HepG2 (cell line): ENCODE measurements around the gene ABL2. TPM values are rescaled to one million over a fixed set of nuclear protein-coding genes. Genes with fewer than 3 reads are reported as not detected.

ENCODE experiments used
- AKAP8 ChIP-seq: sonication (generic); formaldehyde crosslinking; IDR thresholded peaks from 2 replicates; pipeline ENCODE4 v1.5.1; 2020; ENCODE audit warnings: mild to moderate bottlenecking, missing genetic modification reagents
- FOXJ3 ChIP-seq: sonication (generic); formaldehyde crosslinking; IDR thresholded peaks from 2 replicates; pipeline ENCODE4 v1.4.0; 2020; ENCODE audit warnings: missing genetic modification reagents, mild to moderate bottlenecking, borderline replicate concordance
- FOXP4 ChIP-seq: sonication (generic); formaldehyde crosslinking; IDR thresholded peaks from 2 replicates; pipeline ENCODE4 v1.4.0; 2020; ENCODE audit warnings: missing genetic modification reagents
- HNF4G ChIP-seq, 2 experiments: sonication (generic) in 1 of 2; formaldehyde crosslinking in 1 of 2; IDR thresholded peaks; 2 replicates each; pipeline versions ENCODE4 v1.4.0 to v1.6.1; 2011 to 2020; ENCODE audit warnings: borderline replicate concordance in 2 of 2, low read depth in 2 of 2, mild to moderate bottlenecking in 2 of 2, low read length in 1 of 2, missing genetic modification reagents in 1 of 2, moderate library complexity in 1 of 2
- JUNB ChIP-seq: sonication (generic); formaldehyde crosslinking; IDR thresholded peaks from 2 replicates; pipeline ENCODE4 v1.8.0; 2022; ENCODE audit warnings: missing genetic modification reagents, mild to moderate bottlenecking, borderline replicate concordance
- MTA3 ChIP-seq: sonication (generic); formaldehyde crosslinking; IDR thresholded peaks from 2 replicates; pipeline ENCODE4 v1.4.0; 2020; ENCODE audit warnings: missing genetic modification reagents
- NFE2L2 ChIP-seq: fragments of 150-350 bp; IDR thresholded peaks from 2 replicates; pipeline ENCODE4 v1.6.1; 2014; ENCODE audit warnings: low read length
- POLR2AphosphoS5 ChIP-seq: IDR thresholded peaks from 2 replicates; pipeline ENCODE4 v1.6.1; 2012; ENCODE audit warnings: low read depth, low read length
- RBAK ChIP-seq: sonication (generic); formaldehyde crosslinking; IDR thresholded peaks from 2 replicates; pipeline ENCODE4 v1.5.1; 2020; ENCODE audit warnings: mild to moderate bottlenecking, missing genetic modification reagents
- RNF219 ChIP-seq: sonication (generic); formaldehyde crosslinking; IDR thresholded peaks from 2 replicates; pipeline ENCODE4 v1.5.0; 2020; ENCODE audit warnings: mild to moderate bottlenecking, missing genetic modification reagents
- SAP130 ChIP-seq: IDR thresholded peaks from 2 replicates; pipeline ENCODE4 v1.6.1; 2016; ENCODE audit warnings: low read depth
- SNAPC2 ChIP-seq: sonication (generic); formaldehyde crosslinking; IDR thresholded peaks from 2 replicates; pipeline ENCODE4 v1.8.1; 2022; ENCODE audit warnings: mild to moderate bottlenecking, missing genetic modification reagents
- SNAPC4 ChIP-seq: sonication (generic); formaldehyde crosslinking; IDR thresholded peaks from 2 replicates; pipeline ENCODE4 v1.4.0; 2020; ENCODE audit warnings: mild to moderate bottlenecking, missing genetic modification reagents
- THAP7 ChIP-seq: sonication (generic); formaldehyde crosslinking; IDR thresholded peaks from 2 replicates; pipeline ENCODE4 v1.8.1; 2023; ENCODE audit warnings: mild to moderate bottlenecking, missing genetic modification reagents
- ZBTB7A ChIP-seq: sonication (generic); formaldehyde crosslinking; IDR thresholded peaks from 2 replicates; pipeline ENCODE4 v1.8.0; 2022; ENCODE audit warnings: mild to moderate bottlenecking, missing genetic modification reagents
- ZFY ChIP-seq: sonication (generic); formaldehyde crosslinking; IDR thresholded peaks from 2 replicates; pipeline ENCODE4 v1.4.0; 2020; ENCODE audit warnings: missing genetic modification reagents
- ZNF20 ChIP-seq: sonication (generic); formaldehyde crosslinking; IDR thresholded peaks from 2 replicates; pipeline ENCODE4 v1.4.0; 2020; ENCODE audit warnings: mild to moderate bottlenecking, moderate library complexity, missing genetic modification reagents
- ZNF253 ChIP-seq: sonication (generic); formaldehyde crosslinking; IDR thresholded peaks from 2 replicates; pipeline ENCODE4 v1.8.0; 2022; ENCODE audit warnings: mild to moderate bottlenecking, missing genetic modification reagents, borderline replicate concordance
- ZNF746 ChIP-seq: sonication (generic); formaldehyde crosslinking; IDR thresholded peaks from 2 replicates; pipeline ENCODE4 v1.8.0; 2022; ENCODE audit warnings: mild to moderate bottlenecking, missing genetic modification reagents
- polyA plus RNA-seq, 8 experiments: library from polyadenylated mRNA; depleted of rRNA in 3 of 8; stranded (reverse) in 7 of 8; unstranded in 1 of 8; fragments of >200 nt; fragmentation: Illumina TruSeq in 4 of 8; extraction: Trizol in 4 of 8; gene quantifications; 2 replicates each; pipeline versions ENCODE4 v1.2.1 to v1.2.3, GENCODE V29; 2011 to 2016; ENCODE audit warnings: low read depth in 4 of 8, missing spikeins in 1 of 8, mixed read lengths in 1 of 8; ENCODE audit not compliant: insufficient read depth in 1 of 8
- total RNA-seq, 5 experiments: library from RNA; depleted of rRNA; stranded (reverse); fragments of >200 nt; fragmentation: Illumina TruSeq; extraction: Trizol; gene quantifications; 2 replicates each; pipeline ENCODE4 v1.2.3, GENCODE V29; 2016; ENCODE audit warnings: low read depth in 1 of 5

The ABL2 gene
- total and polyA plus RNA-seq, 2 of the 13 experiments (the other 11 are each of a cell fraction or from before 2014, with no cell fraction given): 5.8 to 6.0 TPM

- peak; percentile 85 for TF ChIP-seq SAP130 (CRISPR knock-in tag)
- TF ChIP-seq NFE2L2: no peak
- TF ChIP-seq SNAPC4 (CRISPR knock-in tag): no peak
- TF ChIP-seq AKAP8 (CRISPR knock-in tag): no peak
- TF ChIP-seq ZNF20 (CRISPR knock-in tag): no peak
- TF ChIP-seq HNF4G (IDR thresholded peaks at IDR 0.05; ENCODE audit: borderline replicate concordance, low read depth, low read length): peak; percentile 89
- TF ChIP-seq HNF4G (CRISPR knock-in tag; IDR thresholded peaks at IDR 0.05; ENCODE audit: borderline replicate concordance, low read depth): peak; percentile 86; the same call in 1 of the 2 replicates
- TF ChIP-seq MTA3 (CRISPR knock-in tag): no peak
- peak; percentile 22; the same call in 1 of the 2 replicates for TF ChIP-seq SNAPC2 (CRISPR knock-in tag)
- peak; percentile 75; the same call in 1 of the 2 replicates for TF ChIP-seq RNF219
- no peak for TF ChIP-seq ZNF746 (CRISPR knock-in tag)
- TF ChIP-seq ZNF253 (CRISPR knock-in tag): no peak
- peak; percentile 86 for TF ChIP-seq FOXP4 (CRISPR knock-in tag)
- no peak for TF ChIP-seq ZBTB7A (CRISPR knock-in tag)
- no peak for TF ChIP-seq THAP7 (CRISPR knock-in tag)
- TF ChIP-seq FOXJ3 (CRISPR knock-in tag): peak; percentile 77; the same call in 1 of the 2 replicates
- no peak for TF ChIP-seq RBAK (CRISPR knock-in tag)
- no peak for TF ChIP-seq JUNB (CRISPR knock-in tag)
- TF ChIP-seq ZFY: no peak
- TF ChIP-seq POLR2AphosphoS5: 0 out of 2 replicates have a peak, but pooled peaks have one; percentile 34
Observed at GRCh38 chr1:179104611-179105250, 124.7 kb downstream of the ABL2 start (continued).
